Hair follicle dermal papilla cell (primary cell): ENCODE data around the gene ASB11. TPM values are rescaled to one million over a fixed set of nuclear protein-coding genes. Genes with fewer than 3 reads are reported as not detected.

ENCODE experiments used
- total RNA-seq: library from RNA; depleted of rRNA; stranded (reverse); fragments of >200 nt; gene quantifications from 2 replicates; pipeline ENCODE4 v1.2.3, GENCODE V29; 2012

ASB11 gene, protein sequence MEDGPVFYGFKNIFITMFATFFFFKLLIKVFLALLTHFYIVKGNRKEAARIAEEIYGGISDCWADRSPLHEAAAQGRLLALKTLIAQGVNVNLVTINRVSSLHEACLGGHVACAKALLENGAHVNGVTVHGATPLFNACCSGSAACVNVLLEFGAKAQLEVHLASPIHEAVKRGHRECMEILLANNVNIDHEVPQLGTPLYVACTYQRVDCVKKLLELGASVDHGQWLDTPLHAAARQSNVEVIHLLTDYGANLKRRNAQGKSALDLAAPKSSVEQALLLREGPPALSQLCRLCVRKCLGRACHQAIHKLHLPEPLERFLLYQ
- total RNA-seq = not detected in 2 replicates

DNA sequence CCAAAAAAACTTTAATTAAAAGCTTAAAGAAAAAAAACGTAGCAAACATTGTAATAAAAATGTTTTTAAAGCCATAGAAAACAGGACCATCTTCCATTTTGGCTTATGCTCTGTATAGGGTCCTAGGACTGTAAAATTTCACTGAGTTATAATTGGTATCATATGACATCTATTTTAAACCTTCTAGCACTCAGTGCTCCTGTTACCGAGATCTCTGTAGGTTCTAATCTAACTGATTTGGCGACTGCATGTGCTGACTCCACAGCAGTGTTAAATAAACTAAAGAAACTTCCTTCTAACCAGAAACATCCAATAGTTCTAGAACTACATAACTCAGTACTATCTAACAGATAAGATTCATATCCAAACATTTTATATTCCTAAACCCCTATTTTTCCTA lies at the start of gene ASB11:
Gene ASB11, minus strand, starts transcription at position 132 of the 400 bp plus-strand sequence. Its CDS starts 35 bp downstream, at position 97.

DNA sequence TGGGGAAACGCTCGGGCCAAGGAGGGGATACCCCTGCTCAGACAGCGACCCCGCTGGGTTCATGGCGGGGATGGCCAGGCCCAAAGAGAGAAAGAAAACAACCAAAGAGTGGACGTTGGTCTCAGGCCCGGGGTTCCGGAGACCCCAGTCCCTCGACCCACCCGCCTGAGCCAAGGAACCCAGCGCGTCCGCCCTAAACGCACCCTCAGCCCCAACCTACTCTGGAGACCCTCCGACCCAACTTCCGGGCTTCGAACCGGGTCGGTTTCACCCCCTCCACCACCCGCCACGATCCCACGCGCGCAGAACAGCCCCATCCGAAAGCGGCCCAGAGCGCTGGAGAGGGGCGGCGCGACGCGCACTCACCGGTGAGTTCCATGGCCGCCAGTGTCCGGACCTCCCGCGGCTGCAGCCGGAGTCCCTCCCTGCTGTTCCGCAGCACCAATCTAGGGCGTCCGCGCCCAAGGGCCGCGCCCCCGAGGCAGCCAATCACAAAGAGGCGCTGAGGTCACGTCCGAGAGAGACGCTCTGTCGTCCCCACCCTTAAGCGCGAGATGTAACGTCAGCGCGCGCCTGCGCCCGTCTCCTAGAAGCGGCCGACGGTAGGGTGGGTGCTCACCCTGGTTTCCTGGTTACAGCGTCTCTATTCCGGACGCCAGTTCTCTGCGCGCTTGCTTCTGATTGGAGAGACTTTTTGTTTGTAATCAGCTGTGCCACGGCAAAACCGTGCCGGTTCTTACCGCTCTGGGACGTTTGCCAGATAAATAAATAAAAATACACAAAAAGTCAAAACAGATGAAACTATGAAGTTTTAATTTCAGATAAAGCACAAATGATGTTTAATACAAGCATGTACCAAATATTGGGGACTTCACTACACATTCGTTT lies 19.9 kb upstream of the ASB11 start, which contains the start of gene PIGA:
Gene PIGA, minus strand, starts transcription at position 389 of the 888 bp plus-strand sequence. CDS start 3,593 bp downstream, outside the sequence.

DNA sequence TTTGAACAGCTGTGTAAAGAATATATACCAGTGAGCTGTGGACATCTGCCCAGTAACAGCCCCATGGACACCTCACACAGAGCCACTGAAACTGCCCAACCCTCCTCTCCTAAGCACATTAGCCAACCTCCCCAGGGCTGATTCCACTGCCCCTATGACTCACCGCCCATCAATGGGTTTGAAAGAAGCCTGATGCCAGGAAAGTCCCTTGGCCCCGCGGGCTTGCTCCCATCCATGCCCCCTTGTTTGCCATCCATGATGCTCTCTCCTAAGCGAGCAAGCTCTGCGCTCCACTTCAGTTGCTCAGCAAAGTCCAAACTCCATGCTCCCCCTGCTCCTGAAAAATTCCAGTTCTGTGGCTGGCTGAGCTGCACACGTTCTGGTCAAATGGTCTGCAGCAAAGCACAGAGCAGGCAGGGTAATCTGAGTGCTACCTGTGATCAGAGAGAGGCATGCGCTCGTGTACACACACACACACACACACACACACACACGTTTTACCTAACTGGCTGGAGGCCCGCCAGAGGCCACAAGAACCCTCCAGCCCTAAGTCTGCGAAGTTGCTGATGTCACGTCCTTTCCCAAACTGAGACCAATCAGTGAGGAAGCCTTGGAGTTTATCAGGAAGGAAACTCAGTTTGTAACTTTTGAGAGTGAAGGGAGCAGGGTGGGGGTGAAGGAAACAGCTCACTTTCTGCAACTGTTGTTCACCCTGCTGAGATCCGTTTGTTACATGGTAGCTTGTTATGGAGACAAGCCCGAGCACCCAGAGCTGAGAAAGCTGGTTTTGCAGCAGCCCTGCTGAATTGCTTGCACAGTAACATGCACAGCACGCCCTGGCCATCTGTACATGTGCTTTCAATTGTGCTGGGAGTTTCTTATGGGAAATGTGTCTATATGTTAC lies 45.6 kb downstream of the ASB11 start, which contains the start of gene ASB9:
Gene ASB9, minus strand, starts transcription at position 466 of the 904 bp plus-strand sequence. Its CDS starts 209 bp downstream, at position 257.

Other genes starting within 250 kb of the ASB11 start
- gene ASB9, start 45.6 kb downstream of the ASB11 start, total RNA-seq = 3.0 and 3.2 TPM in 2 replicates
- gene PIGA, start 19.9 kb upstream of the ASB11 start, total RNA-seq = 9.4 and 12.2 TPM in 2 replicates
- 0.32 and 0.97 TPM in 2 replicates for gene VEGFD, start 68.8 kb upstream of the ASB11 start, total RNA-seq
- 6.5 and 8.4 TPM in 2 replicates for gene PIR, start 177.7 kb upstream of the ASB11 start, total RNA-seq
- gene BMX, start 185.2 kb upstream of the ASB11 start, total RNA-seq = not detected in 2 replicates